ENCODE data around the gene TECTB.

TECTB gene

DNA sequence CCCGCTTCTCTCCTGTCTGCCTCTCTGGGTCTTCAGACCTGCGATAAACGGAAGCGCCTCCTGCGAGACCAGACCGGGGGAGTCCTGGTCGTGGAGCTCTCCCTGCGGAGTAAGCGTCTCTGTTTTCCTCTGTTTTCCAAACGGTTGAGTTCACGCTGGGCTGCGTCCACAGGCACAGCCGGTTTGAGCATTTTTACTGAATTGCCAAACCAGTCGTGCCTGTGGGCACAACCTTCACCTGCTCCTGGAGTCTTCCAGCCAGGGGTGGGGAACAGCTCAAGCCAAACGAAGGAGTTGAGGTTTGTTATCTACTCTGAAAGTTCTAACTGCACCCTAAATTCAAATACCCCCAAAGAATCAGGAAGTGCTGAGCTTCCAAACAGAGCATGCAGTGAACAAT, 16.3 kb downstream of the TECTB start:
- Histone ChIP-seq H3K27ac (ENCODE audit: low read depth, low read length) (no peak overlapping the region), H3K9me3 (ENCODE audit: control insufficient read depth in 1 of 2, low read length in 2 of 2) (no peaks in the 10 kb centered on the region), H3K4me1 (ENCODE audit: control insufficient read depth in 1 of 2, insufficient read depth in 2 of 2, low read length in 2 of 2) (no peaks in the 10 kb centered on the region), H3K4me3 (ENCODE audit: low read depth in 1 of 2, low read length in 2 of 2) (no peak overlapping the region), H3K9ac (ENCODE audit: low read depth in 1 of 2, low read length in 2 of 2) (no peak overlapping the region), H3K36me3 (ENCODE audit: control insufficient read depth in 1 of 2, insufficient read depth in 2 of 2, low read length in 2 of 2) (no peaks in the 10 kb centered on the region), H3K27me3 (ENCODE audit: control insufficient read depth in 1 of 2, insufficient read depth in 2 of 2, low read length in 2 of 2) (peaks cover 0 to 4% of the 10 kb centered on the region in 2 donors)

DNA sequence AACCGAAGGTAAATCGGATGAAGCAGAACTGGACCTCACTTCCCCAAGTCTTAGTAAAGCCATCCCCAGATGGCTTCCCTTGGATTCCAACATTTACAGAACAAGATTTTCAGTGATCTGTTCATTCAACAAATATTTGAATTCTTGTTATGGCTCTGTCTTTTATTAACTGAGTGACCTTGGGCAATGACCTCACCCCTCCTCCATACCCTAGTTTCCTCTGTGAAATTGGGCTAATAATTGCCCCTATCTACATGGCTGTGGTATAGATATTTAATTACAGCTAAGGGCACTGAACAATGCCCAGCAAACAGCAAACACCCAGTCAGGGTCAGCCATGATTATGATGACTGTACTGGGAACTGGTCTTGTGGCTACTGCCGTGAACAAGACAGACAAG, 19.1 kb downstream of the TECTB start:
- Histone ChIP-seq H3K27me3 (ENCODE audit: control insufficient read depth in 1 of 2, insufficient read depth in 2 of 2, low read length in 2 of 2) (peaks cover 0 to 4% of the 10 kb centered on the region in 2 donors), H3K9me3 (ENCODE audit: control insufficient read depth in 1 of 2, low read length in 2 of 2) (no peaks in the 10 kb centered on the region), H3K4me3 (ENCODE audit: low read depth in 1 of 2, low read length in 2 of 2) (no peak overlapping the region), H3K27ac (ENCODE audit: low read depth, low read length) (no peak overlapping the region), H3K4me1 (ENCODE audit: control insufficient read depth in 1 of 2, insufficient read depth in 2 of 2, low read length in 2 of 2) (no peaks in the 10 kb centered on the region), H3K36me3 (ENCODE audit: control insufficient read depth in 1 of 2, insufficient read depth in 2 of 2, low read length in 2 of 2) (no peaks in the 10 kb centered on the region), H3K9ac (ENCODE audit: low read depth in 1 of 2, low read length in 2 of 2) (no peak overlapping the region)

GRCh38 chr10:112303528-112303927, 20.3 kb downstream of the TECTB start:
- no peak overlapping the region for H3K27ac ChIP-seq (ENCODE audit: low read depth, low read length)
- H3K36me3 ChIP-seq (ENCODE audit: control insufficient read depth in 1 of 2, insufficient read depth in 2 of 2, low read length in 2 of 2) = no peaks in the 10 kb centered on the region
- no peaks in the 10 kb centered on the region for H3K9me3 ChIP-seq (ENCODE audit: control insufficient read depth in 1 of 2, low read length in 2 of 2)
- peaks cover 0 to 4% of the 10 kb centered on the region in 2 donors for H3K27me3 ChIP-seq (ENCODE audit: control insufficient read depth in 1 of 2, insufficient read depth in 2 of 2, low read length in 2 of 2)
- no peak overlapping the region for H3K9ac ChIP-seq (ENCODE audit: low read depth in 1 of 2, low read length in 2 of 2)
- no peaks in the 10 kb centered on the region for H3K4me1 ChIP-seq (ENCODE audit: control insufficient read depth in 1 of 2, insufficient read depth in 2 of 2, low read length in 2 of 2)
- no peak overlapping the region for H3K4me3 ChIP-seq (ENCODE audit: low read depth in 1 of 2, low read length in 2 of 2)

GRCh38 chr10:112304267-112304859, 21.2 kb downstream of the TECTB start:
- no peaks in the 10 kb centered on the region for H3K36me3 ChIP-seq (ENCODE audit: control insufficient read depth in 1 of 2, insufficient read depth in 2 of 2, low read length in 2 of 2)
- no peaks in the 10 kb centered on the region for H3K9me3 ChIP-seq (ENCODE audit: control insufficient read depth in 1 of 2, low read length in 2 of 2)
- peaks cover 0 to 4% of the 10 kb centered on the region in 2 donors for H3K27me3 ChIP-seq (ENCODE audit: control insufficient read depth in 1 of 2, insufficient read depth in 2 of 2, low read length in 2 of 2)
- no peaks in the 10 kb centered on the region for H3K4me1 ChIP-seq (ENCODE audit: control insufficient read depth in 1 of 2, insufficient read depth in 2 of 2, low read length in 2 of 2)
- H3K4me3 ChIP-seq (ENCODE audit: low read depth in 1 of 2, low read length in 2 of 2) = no peak overlapping the region
- H3K9ac ChIP-seq (ENCODE audit: low read depth in 1 of 2, low read length in 2 of 2) = no peak overlapping the region
- no peak overlapping the region for H3K27ac ChIP-seq (ENCODE audit: low read depth, low read length)

- no peak overlapping the region for H3K4me3 ChIP-seq (ENCODE audit: low read depth in 1 of 2, low read length in 2 of 2)
- peaks cover 0 to 2% of the 10 kb centered on the region in 2 donors for H3K27me3 ChIP-seq (ENCODE audit: control insufficient read depth in 1 of 2, insufficient read depth in 2 of 2, low read length in 2 of 2)
- no peaks in the 10 kb centered on the region for H3K36me3 ChIP-seq (ENCODE audit: control insufficient read depth in 1 of 2, insufficient read depth in 2 of 2, low read length in 2 of 2)
- no peak overlapping the region for H3K27ac ChIP-seq (ENCODE audit: low read depth, low read length)
- H3K9me3 ChIP-seq (ENCODE audit: control insufficient read depth in 1 of 2, low read length in 2 of 2) = no peaks in the 10 kb centered on the region
- H3K4me1 ChIP-seq (ENCODE audit: control insufficient read depth in 1 of 2, insufficient read depth in 2 of 2, low read length in 2 of 2) = no peaks in the 10 kb centered on the region
- H3K9ac ChIP-seq (ENCODE audit: low read depth in 1 of 2, low read length in 2 of 2) = no peak overlapping the region
Measured at GRCh38 chr10:112307358-112308124, 24.3 kb downstream of the TECTB start.

DNA sequence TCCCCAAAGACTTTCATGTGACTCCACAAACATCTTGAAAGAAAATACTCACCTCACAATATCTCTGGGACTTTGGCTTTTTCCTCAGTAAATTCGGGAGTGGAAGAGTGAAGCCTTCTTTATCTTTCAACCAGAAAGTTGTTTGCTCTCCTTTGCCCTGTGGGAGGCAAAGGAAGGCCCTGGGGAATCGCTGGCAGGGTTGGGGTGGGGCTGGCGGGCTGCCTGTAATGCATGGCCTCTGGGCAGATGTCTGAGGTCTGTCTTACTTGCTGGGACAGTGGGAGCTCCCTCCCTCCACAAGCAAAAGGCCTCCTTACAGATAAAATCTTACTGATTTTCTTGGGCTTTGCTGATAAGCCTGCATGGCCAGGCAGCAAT, 24.9 kb downstream of the TECTB start:
- Histone ChIP-seq H3K4me3 (ENCODE audit: low read depth in 1 of 2, low read length in 2 of 2) (no peak overlapping the region), H3K9me3 (ENCODE audit: control insufficient read depth in 1 of 2, low read length in 2 of 2) (no peaks in the 10 kb centered on the region), H3K4me1 (ENCODE audit: control insufficient read depth in 1 of 2, insufficient read depth in 2 of 2, low read length in 2 of 2) (no peaks in the 10 kb centered on the region), H3K27me3 (ENCODE audit: control insufficient read depth in 1 of 2, insufficient read depth in 2 of 2, low read length in 2 of 2) (no peaks in the 10 kb centered on the region), H3K9ac (ENCODE audit: low read depth in 1 of 2, low read length in 2 of 2) (no peak overlapping the region), H3K36me3 (ENCODE audit: control insufficient read depth in 1 of 2, insufficient read depth in 2 of 2, low read length in 2 of 2) (no peaks in the 10 kb centered on the region), H3K27ac (ENCODE audit: low read depth, low read length) (no peak overlapping the region)

- no peak overlapping the region for H3K27ac ChIP-seq (ENCODE audit: low read depth, low read length)
- H3K4me1 ChIP-seq (ENCODE audit: control insufficient read depth in 1 of 2, insufficient read depth in 2 of 2, low read length in 2 of 2) = no peaks in the 10 kb centered on the region
- H3K27me3 ChIP-seq (ENCODE audit: control insufficient read depth in 1 of 2, insufficient read depth in 2 of 2, low read length in 2 of 2) = peaks cover 3% of the 10 kb centered on the region in 2 donors
- no peaks in the 10 kb centered on the region for H3K36me3 ChIP-seq (ENCODE audit: control insufficient read depth in 1 of 2, insufficient read depth in 2 of 2, low read length in 2 of 2)
- no peak overlapping the region for H3K4me3 ChIP-seq (ENCODE audit: low read depth in 1 of 2, low read length in 2 of 2)
- H3K9ac ChIP-seq (ENCODE audit: low read depth in 1 of 2, low read length in 2 of 2) = no peak overlapping the region
- no peaks in the 10 kb centered on the region for H3K9me3 ChIP-seq (ENCODE audit: control insufficient read depth in 1 of 2, low read length in 2 of 2)
Measured at GRCh38 chr10:112311481-112311880, 28.3 kb downstream of the TECTB start.

DNA sequence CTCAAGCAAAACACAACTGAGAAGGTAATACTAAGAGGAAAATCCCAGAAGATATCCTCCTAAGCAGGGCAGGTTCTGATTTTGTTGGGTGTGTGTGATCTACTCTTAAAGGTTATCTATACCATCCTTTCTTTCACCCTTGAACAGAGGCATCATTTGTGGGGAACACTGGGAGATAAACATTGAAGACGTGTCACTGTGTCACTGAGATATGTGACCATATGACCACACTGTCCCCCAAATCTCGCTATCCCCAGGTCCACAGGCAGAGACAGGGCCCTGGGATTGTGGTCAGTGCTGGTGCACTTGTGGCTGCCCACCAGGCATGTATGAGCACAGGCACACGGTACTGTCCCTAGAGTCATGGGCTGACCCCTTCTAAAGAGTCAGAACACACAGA, 30.0 kb downstream of the TECTB start:
- no peak overlapping the region for H3K9ac ChIP-seq (ENCODE audit: low read depth in 1 of 2, low read length in 2 of 2)
- H3K36me3 ChIP-seq (ENCODE audit: control insufficient read depth in 1 of 2, insufficient read depth in 2 of 2, low read length in 2 of 2) = no peaks in the 10 kb centered on the region
- no peaks in the 10 kb centered on the region for H3K4me1 ChIP-seq (ENCODE audit: control insufficient read depth in 1 of 2, insufficient read depth in 2 of 2, low read length in 2 of 2)
- H3K9me3 ChIP-seq (ENCODE audit: control insufficient read depth in 1 of 2, low read length in 2 of 2) = no peaks in the 10 kb centered on the region
- H3K27me3 ChIP-seq (ENCODE audit: control insufficient read depth in 1 of 2, insufficient read depth in 2 of 2, low read length in 2 of 2) = peaks cover 3% of the 10 kb centered on the region in 2 donors
- no peak overlapping the region for H3K27ac ChIP-seq (ENCODE audit: low read depth, low read length)
- no peak overlapping the region for H3K4me3 ChIP-seq (ENCODE audit: low read depth in 1 of 2, low read length in 2 of 2)

- H3K4me3 ChIP-seq (ENCODE audit: low read depth in 1 of 2, low read length in 2 of 2) = no peak overlapping the region
Measured at GRCh38 chr10:112313911-112314310, 30.7 kb downstream of the TECTB start.

DNA sequence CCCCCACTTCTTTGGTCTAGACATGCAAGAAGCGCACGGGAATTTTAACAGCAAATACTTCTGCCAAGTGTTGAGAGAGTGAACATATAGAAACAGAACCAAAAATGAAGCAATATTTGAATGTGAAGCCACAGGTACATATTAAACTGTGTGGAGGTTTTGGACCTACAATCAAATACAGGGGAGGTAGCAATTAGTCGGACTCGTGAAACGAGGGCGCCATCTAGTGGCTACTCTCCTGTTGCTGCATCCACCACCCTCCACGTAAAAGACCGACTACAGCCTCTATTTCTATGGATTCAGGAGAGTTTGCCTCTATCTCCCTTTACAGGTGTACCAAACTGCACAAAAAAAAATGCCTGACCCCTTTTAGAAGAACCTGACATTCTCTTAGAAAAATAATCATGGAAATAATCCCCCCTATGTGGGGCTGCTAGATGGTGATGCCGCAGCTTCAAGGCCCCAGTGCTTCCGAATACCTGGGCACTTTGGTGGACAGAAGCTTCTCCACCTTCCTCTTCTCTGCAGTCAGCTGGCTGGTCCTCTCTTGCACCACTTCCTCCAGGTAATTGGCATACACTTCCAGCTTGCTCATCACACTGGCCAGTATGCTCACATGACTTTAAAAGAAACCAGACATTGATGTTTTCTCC, 31.7 kb downstream of the TECTB start:
- no peaks in the 10 kb centered on the region for H3K36me3 ChIP-seq (ENCODE audit: control insufficient read depth in 1 of 2, insufficient read depth in 2 of 2, low read length in 2 of 2)
- H3K4me1 ChIP-seq (ENCODE audit: control insufficient read depth in 1 of 2, insufficient read depth in 2 of 2, low read length in 2 of 2) = no peaks in the 10 kb centered on the region
- H3K27me3 ChIP-seq (ENCODE audit: control insufficient read depth in 1 of 2, insufficient read depth in 2 of 2, low read length in 2 of 2) = peaks cover 3% of the 10 kb centered on the region in 2 donors
- H3K9ac ChIP-seq (ENCODE audit: low read depth in 1 of 2, low read length in 2 of 2) = no peak overlapping the region
- H3K4me3 ChIP-seq (ENCODE audit: low read depth in 1 of 2, low read length in 2 of 2) = no peak overlapping the region
- no peaks in the 10 kb centered on the region for H3K9me3 ChIP-seq (ENCODE audit: control insufficient read depth in 1 of 2, low read length in 2 of 2)
- H3K27ac ChIP-seq (ENCODE audit: low read depth, low read length) = no peak overlapping the region

More at GRCh38 chr10:112313911-112314310, 30.7 kb downstream of the TECTB start:
- H3K9ac ChIP-seq (ENCODE audit: low read depth in 1 of 2, low read length in 2 of 2) = no peak overlapping the region
- H3K36me3 ChIP-seq (ENCODE audit: control insufficient read depth in 1 of 2, insufficient read depth in 2 of 2, low read length in 2 of 2) = no peaks in the 10 kb centered on the region
- H3K9me3 ChIP-seq (ENCODE audit: control insufficient read depth in 1 of 2, low read length in 2 of 2) = no peaks in the 10 kb centered on the region
- no peaks in the 10 kb centered on the region for H3K4me1 ChIP-seq (ENCODE audit: control insufficient read depth in 1 of 2, insufficient read depth in 2 of 2, low read length in 2 of 2)
- H3K27me3 ChIP-seq (ENCODE audit: control insufficient read depth in 1 of 2, insufficient read depth in 2 of 2, low read length in 2 of 2) = peaks cover 3% of the 10 kb centered on the region in 2 donors
- H3K27ac ChIP-seq (ENCODE audit: low read depth, low read length) = no peak overlapping the region
